ENCODE data around the gene HECW1. TPM values are rescaled to one million over a fixed set of nuclear protein-coding genes. Genes with fewer than 3 reads are reported as not detected.
A peak's percentile ranks its signal among the peaks of the same experiment; 100 is the strongest.

Gene HECW1
- total RNA-seq, 1 donor from 2014 or later, result not detected

GRCh38 chr7:43487731-43488073 lies 375.3 kb downstream of the HECW1 start:
- DNase-seq (ENCODE audit: low read depth), result no peak

GRCh38 chr7:43489257-43489656 lies 376.8 kb downstream of the HECW1 start:
- no peak for DNase-seq (ENCODE audit: low read depth)

- no peak for DNase-seq (ENCODE audit: low read depth)
Measured at GRCh38 chr7:43490016-43490415, 377.6 kb downstream of the HECW1 start.

- no peak for DNase-seq (ENCODE audit: low read depth)
Measured at GRCh38 chr7:43491123-43491522, 378.7 kb downstream of the HECW1 start.

- peak; percentile 37 for DNase-seq (ENCODE audit: low read depth)
Measured at GRCh38 chr7:43491984-43492383, 379.5 kb downstream of the HECW1 start.

GRCh38 chr7:43492896-43493295 lies 380.4 kb downstream of the HECW1 start:
- no peak for DNase-seq (ENCODE audit: low read depth)

GRCh38 chr7:43495572-43495971 lies 383.1 kb downstream of the HECW1 start:
- no peak for DNase-seq (ENCODE audit: low read depth)

- DNase-seq (ENCODE audit: low read depth), result no peak
Measured at GRCh38 chr7:43496596-43496995, 384.1 kb downstream of the HECW1 start.

GRCh38 chr7:43501870-43502269 lies 389.4 kb downstream of the HECW1 start:
- DNase-seq (ENCODE audit: low read depth), result no peak

GRCh38 chr7:43502941-43503340 lies 390.5 kb downstream of the HECW1 start:
- DNase-seq (ENCODE audit: low read depth), result no peak

GRCh38 chr7:43505412-43505811 lies 393.0 kb downstream of the HECW1 start:
- no peak for DNase-seq (ENCODE audit: low read depth)

GRCh38 chr7:43506460-43506859 lies 394.0 kb downstream of the HECW1 start:
- no peak for DNase-seq (ENCODE audit: low read depth)

- DNase-seq (ENCODE audit: low read depth), result no peak
Measured at GRCh38 chr7:43508461-43508860, 396.0 kb downstream of the HECW1 start.

GRCh38 chr7:43509906-43510305 lies 397.5 kb downstream of the HECW1 start:
- DNase-seq (ENCODE audit: low read depth), result no peak

- DNase-seq (ENCODE audit: low read depth), result no peak
Measured at GRCh38 chr7:43511029-43511428, 398.6 kb downstream of the HECW1 start.

GRCh38 chr7:43511769-43512515 lies 399.5 kb downstream of the HECW1 start:
- no peak for DNase-seq (ENCODE audit: low read depth)

- DNase-seq (ENCODE audit: low read depth), result no peak
Measured at GRCh38 chr7:43513251-43513650, 400.8 kb downstream of the HECW1 start.

GRCh38 chr7:43516581-43517342 lies 404.3 kb downstream of the HECW1 start:
- DNase-seq (ENCODE audit: low read depth), result no peak

GRCh38 chr7:43517464-43517863 lies 405.0 kb downstream of the HECW1 start:
- DNase-seq (ENCODE audit: low read depth), result no peak

- DNase-seq (ENCODE audit: low read depth), result no peak
Measured at GRCh38 chr7:43520201-43520600, 407.8 kb downstream of the HECW1 start.

- DNase-seq (ENCODE audit: low read depth), result peak; percentile 98
Measured at GRCh38 chr7:43522406-43523156, 410.1 kb downstream of the HECW1 start.
